GM18868 (cell line): ENCODE data around the gene FFAR3.
"Not testable (repeated sequence)": the region's sequence is repeated elsewhere in the genome, so short reads cannot be mapped to it uniquely, and the experiment has no call there.

ENCODE experiments used
- ATAC-seq: cut with Tn5 transposase; IDR thresholded peaks from one replicate; pipeline ENCODE4 v1.9.1; 2021; ENCODE audit warnings: mild to moderate bottlenecking, moderate library complexity; ENCODE audit not compliant: unreplicated experiment

Gene FFAR3

GRCh38 chr19:35399948-35400772, 41.9 kb downstream of the FFAR3 start:
- no peak for ATAC-seq

- no peak for ATAC-seq
These were observed 42.5 kb downstream of the FFAR3 start for GRCh38 chr19:35400773-35401100.

- not testable (repeated sequence) for ATAC-seq
These were observed 43.2 kb downstream of the FFAR3 start for GRCh38 chr19:35401416-35401815.

- ATAC-seq = no peak
These were observed 45.0 kb downstream of the FFAR3 start for GRCh38 chr19:35403116-35403760.

GRCh38 chr19:35404879-35405622, 46.8 kb downstream of the FFAR3 start:
- peak; percentile 77 for ATAC-seq

DNA sequence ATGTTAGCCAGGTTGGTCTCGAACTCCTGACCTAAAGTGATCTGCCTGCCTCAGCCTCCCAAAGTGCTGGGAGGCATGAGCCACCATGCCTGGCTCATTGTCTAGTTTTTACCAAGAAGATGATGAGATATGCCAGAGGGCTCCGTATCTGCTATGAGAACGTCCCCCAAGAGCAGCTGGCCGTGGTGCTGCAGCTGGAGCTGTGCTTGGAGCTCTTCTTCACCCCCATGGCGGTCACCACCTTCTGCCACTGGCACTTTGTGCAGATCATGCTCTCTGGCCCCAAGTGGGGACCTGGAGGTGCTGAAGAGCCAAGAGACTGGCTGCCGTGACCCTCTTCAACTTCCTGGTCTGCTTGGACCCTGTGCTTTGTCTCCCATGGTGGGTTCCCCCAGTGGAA, 49.4 kb downstream of the FFAR3 start:
- ATAC-seq = no peak

DNA sequence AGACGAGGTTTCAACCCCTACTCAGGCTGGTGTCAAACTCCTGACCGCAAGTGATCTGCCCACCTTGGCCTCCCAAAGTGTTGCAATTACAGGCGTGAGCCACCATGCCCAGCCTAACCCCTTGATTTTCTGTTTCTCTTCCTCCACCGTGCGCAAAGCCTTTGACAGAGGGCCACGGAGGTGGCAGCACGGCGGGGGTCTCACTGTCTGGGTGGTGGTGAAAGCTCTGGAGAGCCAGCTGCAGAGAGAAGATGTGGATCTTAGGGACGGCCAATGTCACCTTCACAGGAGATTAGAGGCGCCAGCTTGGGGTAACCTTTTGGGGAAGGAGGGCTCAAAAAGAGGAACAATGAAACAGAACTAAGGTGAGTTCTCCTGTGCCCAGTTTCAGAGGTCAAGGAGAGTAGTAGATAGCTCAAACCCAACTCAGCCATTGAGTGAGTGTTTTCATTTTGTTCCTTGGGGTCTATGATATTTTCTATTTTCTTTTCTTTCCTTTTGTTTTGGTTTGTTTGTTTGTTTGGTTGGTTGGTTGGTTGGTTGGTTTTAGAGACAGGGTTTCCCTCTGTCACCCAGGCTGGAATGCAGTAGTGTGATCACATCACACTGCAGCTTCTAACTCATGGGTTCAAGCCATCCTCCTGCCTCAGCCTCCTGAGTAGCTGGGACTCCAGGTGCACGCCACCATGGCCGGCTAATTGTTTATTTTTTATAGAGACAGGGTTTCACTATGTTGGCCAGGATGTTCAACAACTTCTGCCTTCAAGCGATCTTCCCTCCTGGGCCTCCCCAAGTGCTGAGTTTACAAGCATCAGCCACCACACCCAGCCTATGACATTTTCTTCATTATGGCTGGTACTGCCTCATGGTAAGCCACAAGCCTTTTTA, 50.3 kb downstream of the FFAR3 start:
- peak; percentile 49 for ATAC-seq

- ATAC-seq = no peak
These were observed 50.9 kb downstream of the FFAR3 start for GRCh38 chr19:35409191-35409590.
